ENCODE data around the gene ZNF18. TPM values are rescaled to one million over a fixed set of nuclear protein-coding genes. Genes with fewer than 3 reads are reported as not detected.

The ZNF18 gene, protein sequence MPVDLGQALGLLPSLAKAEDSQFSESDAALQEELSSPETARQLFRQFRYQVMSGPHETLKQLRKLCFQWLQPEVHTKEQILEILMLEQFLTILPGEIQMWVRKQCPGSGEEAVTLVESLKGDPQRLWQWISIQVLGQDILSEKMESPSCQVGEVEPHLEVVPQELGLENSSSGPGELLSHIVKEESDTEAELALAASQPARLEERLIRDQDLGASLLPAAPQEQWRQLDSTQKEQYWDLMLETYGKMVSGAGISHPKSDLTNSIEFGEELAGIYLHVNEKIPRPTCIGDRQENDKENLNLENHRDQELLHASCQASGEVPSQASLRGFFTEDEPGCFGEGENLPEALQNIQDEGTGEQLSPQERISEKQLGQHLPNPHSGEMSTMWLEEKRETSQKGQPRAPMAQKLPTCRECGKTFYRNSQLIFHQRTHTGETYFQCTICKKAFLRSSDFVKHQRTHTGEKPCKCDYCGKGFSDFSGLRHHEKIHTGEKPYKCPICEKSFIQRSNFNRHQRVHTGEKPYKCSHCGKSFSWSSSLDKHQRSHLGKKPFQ
- total RNA-seq, result 11.7 and 12.9 TPM in 2 replicates

DNA sequence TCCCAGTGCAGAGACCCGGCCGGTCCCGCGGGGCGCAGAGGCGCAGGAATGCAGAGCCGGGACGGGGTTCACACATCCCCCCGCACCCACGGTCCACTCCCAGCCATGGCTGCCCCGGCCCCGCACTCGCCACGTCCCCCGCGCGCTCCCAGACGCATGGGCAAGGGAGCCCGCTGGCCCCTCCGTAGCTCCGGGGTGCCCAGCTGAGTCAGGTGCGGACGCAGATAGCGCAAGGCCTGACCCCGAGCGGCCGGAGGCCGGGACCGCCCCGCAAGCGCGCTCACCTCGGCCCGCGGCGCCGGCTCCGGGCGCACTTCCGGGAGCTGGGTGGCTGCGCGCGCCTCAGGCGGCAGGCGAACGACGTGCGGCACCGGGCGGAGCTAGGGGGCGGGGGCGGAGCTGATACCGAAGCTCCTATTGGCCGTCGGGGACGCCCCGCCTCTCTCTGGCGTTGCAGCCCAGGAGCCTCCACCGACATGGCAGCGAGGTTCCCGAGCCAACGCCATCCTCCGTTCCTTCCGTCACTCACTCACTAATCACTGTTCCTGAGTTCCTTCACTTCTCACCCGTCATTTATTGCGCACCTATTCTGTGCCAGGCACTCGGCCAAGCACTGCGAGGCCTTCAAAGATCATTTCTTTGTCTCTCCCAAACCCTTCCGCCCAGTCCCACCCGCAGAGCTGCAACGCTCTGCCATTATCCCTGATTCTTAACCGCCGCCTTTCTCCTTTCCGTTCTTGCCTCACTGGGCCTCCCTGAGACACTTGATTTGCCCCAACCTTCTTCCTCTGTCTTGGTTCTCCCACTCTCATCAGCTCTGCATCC is at the start of gene ZNF18:
ZNF18 (minus strand) TSS at position 329 of the 825 bp plus-strand sequence. CDS start 4,646 bp downstream, outside the sequence.

DNA sequence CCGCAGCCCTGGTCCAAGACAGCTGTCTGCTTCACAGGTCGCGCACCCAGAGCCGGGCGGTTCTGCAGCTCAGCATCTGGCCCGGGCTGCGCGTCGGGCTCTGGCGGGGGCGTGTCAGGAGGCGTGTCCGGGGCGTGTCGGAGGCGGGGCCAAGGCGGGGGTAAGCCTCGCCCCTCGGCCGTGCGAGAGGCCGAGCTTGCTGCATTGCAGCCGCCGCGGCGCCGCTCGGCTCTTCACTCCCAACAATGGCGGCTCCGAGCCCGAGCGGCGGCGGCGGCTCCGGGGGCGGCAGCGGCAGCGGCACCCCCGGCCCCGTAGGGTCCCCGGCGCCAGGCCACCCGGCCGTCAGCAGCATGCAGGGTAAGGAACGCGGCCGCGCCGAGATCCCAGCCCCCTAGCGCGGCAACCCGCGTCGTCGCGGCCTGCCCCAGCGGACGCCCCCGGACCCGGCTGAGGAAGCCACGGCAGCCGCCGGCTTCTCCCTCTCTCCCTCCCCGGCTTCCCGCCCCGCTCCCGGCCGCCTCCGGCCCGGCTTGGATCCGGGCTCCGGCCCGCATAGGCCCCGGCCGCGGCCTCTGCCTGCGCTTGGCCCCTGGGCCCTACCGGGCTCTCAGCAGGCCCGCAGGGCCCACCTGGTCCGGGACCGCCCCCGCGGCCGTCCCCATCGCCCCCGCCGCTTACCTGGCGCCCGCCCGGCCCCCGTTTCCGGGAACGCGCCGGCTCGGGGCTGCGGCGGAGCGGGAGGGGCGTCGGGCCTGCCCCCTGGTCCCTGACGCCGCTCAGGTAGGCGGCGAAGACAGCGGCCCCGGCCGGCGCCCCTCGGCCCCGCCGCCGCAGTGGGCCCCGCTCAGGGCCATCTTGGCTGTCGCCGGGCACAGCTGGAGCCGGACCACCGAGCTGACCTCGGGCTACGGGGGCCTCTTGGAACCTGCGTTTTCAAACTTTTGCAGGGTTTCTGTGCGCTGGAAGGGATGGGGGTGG is 23.7 kb upstream of the ZNF18 start, which contains the start of gene MAP2K4:
MAP2K4 (plus strand) TSS at position 236 of the 981 bp plus-strand sequence; CDS start at position 246, 10 bp downstream.

Other genes starting within 250 kb of the ZNF18 start
- 27.7 and 35.4 TPM in 2 replicates for gene MAP2K4, start 23.4 kb upstream of the ZNF18 start, total RNA-seq

Measured in smooth muscle cell of the pulmonary artery (primary cell).